Endothelial cell of umbilical vein (primary cell): ENCODE data around the gene PYY. TPM values are rescaled to one million over a fixed set of nuclear protein-coding genes. Genes with fewer than 3 reads are reported as not detected.

ENCODE experiments used
- BruUV-seq: library from RNA; stranded (reverse); fragments of 400-500 nt; replicated peaks from 2 replicates; lab custom pipeline; 2021; lab: Mats Ljungman, UMichigan
- CTCF ChIA-PET: fragments of 300-600, 350-600 bp; sonication (Branson Sonifier 250); formaldehyde crosslinking; loops from one replicate; lab custom pipeline; 2021; ENCODE audit warnings: antibody characterized with exemption, inconsistent platforms; lab: Charles Lee
- POLR2A ChIA-PET: fragments of 300-600, 350-600 bp; sonication (Branson Sonifier 250); formaldehyde crosslinking; loops from one replicate; lab custom pipeline; 2021; ENCODE audit warnings: antibody characterized with exemption, inconsistent platforms; lab: Charles Lee
- DNase-seq: peaks from one replicate; pipeline ENCODE4 v3.0.0-alpha.2; 2011; ENCODE audit warnings: low read depth, low spot score
- FAIRE-seq: peaks from 2 replicates; lab custom pipeline; 2011; peaks lifted over from hg19 to GRCh38; lab: Jason Lieb, UNC
- H2AFZ ChIP-seq: 2 replicates; pipeline ENCODE4 v1.6.0; 2012; ENCODE audit warnings: low read depth, low read length, control low read depth, inconsistent platforms
- H3K27ac ChIP-seq: 2 replicates; pipeline ENCODE4 v1.5.1; 2011; ENCODE audit warnings: low read depth, mild to moderate bottlenecking, control low read depth, low read length, moderate library complexity; ENCODE audit not compliant: insufficient read depth
- H3K27me3 ChIP-seq, 2 experiments: 2 replicates each; pipeline versions ENCODE4 v1.6.0 to v1.6.1; 2011; ENCODE audit warnings: low read length in 2 of 2, mixed read lengths in 1 of 2; ENCODE audit not compliant: control insufficient read depth in 2 of 2, insufficient read depth in 2 of 2
- H3K36me3 ChIP-seq, 2 experiments: 2 replicates in 1 of 2; 3 replicates in 1 of 2; pipeline ENCODE4 v1.5.1; 2011; ENCODE audit warnings: low read length in 2 of 2, mild to moderate bottlenecking in 1 of 2, moderate library complexity in 1 of 2; ENCODE audit not compliant: control insufficient read depth in 2 of 2, insufficient read depth in 2 of 2; ENCODE audit errors: extremely low read depth in 1 of 2
- H3K4me1 ChIP-seq: 3 replicates; pipeline ENCODE4 v1.5.1; 2011; ENCODE audit warnings: mild to moderate bottlenecking, low read length; ENCODE audit not compliant: control insufficient read depth, insufficient read depth; ENCODE audit errors: extremely low read depth
- H3K4me2 ChIP-seq: 2 replicates; pipeline ENCODE4 v1.6.1; 2011; ENCODE audit warnings: low read length, control low read depth, mixed read lengths; ENCODE audit not compliant: insufficient read depth
- H3K4me3 ChIP-seq, 3 experiments: fragments of 200-600 bp in 1 of 3; sonication (generic), shearing (Covaris generic) in 1 of 3; replicated peaks in 1 of 3; 2 replicates each; pipeline ENCODE4 v1.5.1; 2011 to 2016; ENCODE audit warnings: control low read depth in 3 of 3, low read length in 3 of 3, mild to moderate bottlenecking in 2 of 3, inconsistent platforms in 1 of 3, low read depth in 1 of 3, moderate library complexity in 1 of 3; ENCODE audit not compliant: insufficient read depth in 1 of 3
- H3K79me2 ChIP-seq: 2 replicates; pipeline ENCODE4 v1.6.0; 2012; ENCODE audit warnings: low read length, inconsistent platforms; ENCODE audit not compliant: control insufficient read depth, insufficient read depth
- H3K9ac ChIP-seq: replicated peaks from 2 replicates; pipeline ENCODE3; 2011; ENCODE audit warnings: low read length, control low read depth; ENCODE audit not compliant: insufficient read depth; ENCODE audit errors: extremely low read depth
- H3K9me1 ChIP-seq: replicated peaks from 3 replicates; pipeline ENCODE4 v1.6.0; 2011; ENCODE audit warnings: mild to moderate bottlenecking, low read length; ENCODE audit not compliant: control insufficient read depth, insufficient read depth; ENCODE audit errors: extremely low read depth
- H3K9me3 ChIP-seq: replicated peaks from 2 replicates; pipeline ENCODE4 v1.5.1; 2012; ENCODE audit warnings: low read length, inconsistent platforms; ENCODE audit not compliant: control insufficient read depth, insufficient read depth
- H4K20me1 ChIP-seq: replicated peaks from 2 replicates; pipeline ENCODE3; 2011; ENCODE audit warnings: mild to moderate bottlenecking, low read length; ENCODE audit not compliant: control insufficient read depth, insufficient read depth; ENCODE audit errors: extremely low read depth
- CTCF ChIP-seq, 2 donors: IDR thresholded peaks; 1 replicate in 1 of 2; 2 replicates in 1 of 2; pipeline ENCODE4 v1.5.1; 2011; ENCODE audit warnings: low read length in 2 of 2, mild to moderate bottlenecking in 2 of 2, moderate library complexity in 2 of 2, control low read depth in 1 of 2, inconsistent platforms in 1 of 2, low read depth in 1 of 2; ENCODE audit not compliant: insufficient read depth in 1 of 2; ENCODE audit errors: extremely low read depth in 1 of 2
- EZH2 ChIP-seq: IDR thresholded peaks from 2 replicates; pipeline ENCODE4 v1.6.1; 2012; ENCODE audit warnings: borderline replicate concordance, low read depth, mild to moderate bottlenecking, moderate library complexity, low read length, inconsistent platforms; ENCODE audit not compliant: severe bottlenecking
- FOS ChIP-seq: IDR thresholded peaks from 2 replicates; pipeline ENCODE4 v1.6.1; 2011; ENCODE audit warnings: mild to moderate bottlenecking, low read length, moderate library complexity, borderline replicate concordance; ENCODE audit not compliant: insufficient read depth
- GATA2 ChIP-seq: IDR thresholded peaks from 2 replicates; pipeline ENCODE4 v1.7.0; 2011; ENCODE audit warnings: low read depth, mild to moderate bottlenecking, moderate library complexity, mixed read lengths, low read length; ENCODE audit not compliant: insufficient read length, insufficient read depth
- JUN ChIP-seq: IDR thresholded peaks from 2 replicates; pipeline ENCODE4 v1.6.1; 2011; ENCODE audit warnings: borderline replicate concordance, low read depth; ENCODE audit not compliant: insufficient read length, insufficient read depth
- MAX ChIP-seq: IDR thresholded peaks from 2 replicates; pipeline ENCODE4 v1.6.1; 2011; ENCODE audit not compliant: insufficient read depth, insufficient read length
- MYC ChIP-seq: IDR thresholded peaks from one replicate; pipeline ENCODE4 v1.6.1; 2011; ENCODE audit warnings: mild to moderate bottlenecking, low read depth, low read length
- POLR2A ChIP-seq: IDR thresholded peaks from 2 replicates; pipeline ENCODE4 v1.6.1; 2012; ENCODE audit warnings: low read depth, mild to moderate bottlenecking, control low read depth, low read length
- POLR2AphosphoS5 ChIP-seq: IDR thresholded peaks from 2 replicates; pipeline ENCODE4 v1.6.1; 2012; ENCODE audit warnings: low read depth, mild to moderate bottlenecking, control low read depth, low read length, moderate library complexity; ENCODE audit not compliant: insufficient read depth
- dilution Hi-C: fragments of 300-500 bp; cut with MboI; formaldehyde crosslinking; loops from one replicate; pipeline ENCODE4 v1.15.0; 2019; ENCODE audit warnings: low sequenced_read_pairs; ENCODE audit not compliant: extremely low pct_ligation_motif_present
- intact Hi-C: fragments of 100-400 bp; cut with micrococcal nuclease; formaldehyde crosslinking; loops from one replicate; pipeline ENCODE4 v1.10.0; 2022
- polyA plus RNA-seq, 4 experiments: library from polyadenylated mRNA; depleted of rRNA in 3 of 4; stranded (reverse) in 3 of 4; unstranded in 1 of 4; fragments of >200 nt; gene quantifications; 2 replicates each; pipeline versions ENCODE4 v1.2.1 to v1.2.3, GENCODE V29; 2011 to 2012; ENCODE audit warnings: missing spikeins in 1 of 4
- total RNA-seq: library from RNA; stranded (reverse); gene quantifications from 2 replicates; pipeline ENCODE4 v1.2.3, GENCODE V29; 2021

PYY gene
- total and polyA plus RNA-seq, 2 donors (not counting 3 experiments of a cell fraction or from before 2014, with no cell fraction given) = not detected

- no peaks in the 10 kb centered on the region for H3K4me1 ChIP-seq
- ChIA-PET POLR2A (no interaction called here), CTCF (interaction anchor here (0.9 to 1.1 kb wide), 4 partner anchors 10 to 34 kb away, joined by 3 to 9 read pairs (median 4); no protein-coding TSS in a partner anchor)
- no TSS peak for BruUV-seq
- no peaks in the 10 kb centered on the region for H3K36me3 ChIP-seq
- dilution Hi-C loops = no loop called here
- H3K79me2 ChIP-seq = no peaks in the 10 kb centered on the region
- intact Hi-C loops = no loop called here
- no peaks in the 10 kb centered on the region for H3K9me3 ChIP-seq
- H3K4me3 ChIP-seq = no peak overlapping the region
- no peak for TF ChIP-seq FOS
- TF ChIP-seq GATA2 = no peak
- TF ChIP-seq POLR2AphosphoS5 = no peak
- TF ChIP-seq MAX = no peak
- no peak for TF ChIP-seq CTCF (IDR thresholded peaks at IDR 0.05; ENCODE audit: extremely low read depth in 1 of 2, insufficient read depth in 1 of 2, low read depth in 1 of 2, low read length in 2 of 2)
- TF ChIP-seq EZH2 = no peak
- no peak for TF ChIP-seq JUN
- no peak for TF ChIP-seq POLR2A
- no peak for TF ChIP-seq MYC
- H3K27ac ChIP-seq = no peak overlapping the region
- no peaks in the 10 kb centered on the region for H3K9me1 ChIP-seq
- no peaks in the 10 kb centered on the region for H4K20me1 ChIP-seq
- no peak overlapping the region for H3K9ac ChIP-seq
- FAIRE-seq (no peak), DNase-seq (no peak)
- H2AFZ ChIP-seq = no peak overlapping the region
- no peak overlapping the region for H3K4me2 ChIP-seq
- peaks cover 22 to 35% of the 10 kb centered on the region in 2 experiments for H3K27me3 ChIP-seq
Measured at GRCh38 chr17:43914451-43914850, 39.3 kb downstream of the PYY start.
